HepG2 (cell line): ENCODE data around the gene DIP2C.

ENCODE experiments used
- ARID2 ChIP-seq: sonication (generic); formaldehyde crosslinking; IDR thresholded peaks from 2 replicates; pipeline ENCODE4 v1.8.1; 2022; ENCODE audit warnings: mild to moderate bottlenecking, missing genetic modification reagents, borderline replicate concordance
- CAMTA2 ChIP-seq: sonication (generic); formaldehyde crosslinking; IDR thresholded peaks from 2 replicates; pipeline ENCODE4 v1.4.0; 2020; ENCODE audit warnings: mild to moderate bottlenecking, missing genetic modification reagents, borderline replicate concordance
- HCFC1 ChIP-seq: fragments of 150-350 bp; IDR thresholded peaks from 2 replicates; pipeline ENCODE4 v1.6.1; 2014; ENCODE audit warnings: low read depth, low read length
- JUN ChIP-seq: sonication (generic); formaldehyde crosslinking; IDR thresholded peaks from 2 replicates; pipeline ENCODE4 v1.4.0; 2020; ENCODE audit warnings: mild to moderate bottlenecking, missing genetic modification reagents
- SALL2 ChIP-seq: sonication (generic); formaldehyde crosslinking; IDR thresholded peaks from 2 replicates; pipeline ENCODE4 v1.8.1; 2023; ENCODE audit warnings: mild to moderate bottlenecking, missing genetic modification reagents, inconsistent platforms
- TOE1 ChIP-seq: sonication (generic); formaldehyde crosslinking; IDR thresholded peaks from 2 replicates; pipeline ENCODE4 v1.4.0; 2020; ENCODE audit warnings: mild to moderate bottlenecking, missing genetic modification reagents
- ZNF563 ChIP-seq: sonication (generic); formaldehyde crosslinking; IDR thresholded peaks from 2 replicates; pipeline ENCODE4 v1.8.0; 2022; ENCODE audit warnings: mild to moderate bottlenecking, moderate library complexity, missing genetic modification reagents
- TF ChIP-seq, protein P1 (sequence below): sonication (generic); formaldehyde crosslinking; IDR thresholded peaks from 2 replicates; pipeline ENCODE4 v1.4.0; 2020; ENCODE audit warnings: missing genetic modification reagents, borderline replicate concordance
- TF ChIP-seq, protein P2 (sequence below): sonication (generic); formaldehyde crosslinking; IDR thresholded peaks from 2 replicates; pipeline ENCODE4 v1.5.0; 2020; ENCODE audit warnings: mild to moderate bottlenecking, missing genetic modification reagents, moderate library complexity
- TF ChIP-seq, protein P3 (sequence below): IDR thresholded peaks from 2 replicates; pipeline ENCODE4 v1.6.1; 2016; ENCODE audit warnings: low read depth, borderline replicate concordance
- TF ChIP-seq, protein P4 (sequence below): sonication (generic); formaldehyde crosslinking; IDR thresholded peaks from 2 replicates; pipeline ENCODE4 v1.5.1; 2020; ENCODE audit warnings: mild to moderate bottlenecking, missing genetic modification reagents, moderate library complexity
- TF ChIP-seq, protein P5 (sequence below): IDR thresholded peaks from 2 replicates; pipeline ENCODE4 v1.6.1; 2016; ENCODE audit warnings: control low read depth

DNA sequence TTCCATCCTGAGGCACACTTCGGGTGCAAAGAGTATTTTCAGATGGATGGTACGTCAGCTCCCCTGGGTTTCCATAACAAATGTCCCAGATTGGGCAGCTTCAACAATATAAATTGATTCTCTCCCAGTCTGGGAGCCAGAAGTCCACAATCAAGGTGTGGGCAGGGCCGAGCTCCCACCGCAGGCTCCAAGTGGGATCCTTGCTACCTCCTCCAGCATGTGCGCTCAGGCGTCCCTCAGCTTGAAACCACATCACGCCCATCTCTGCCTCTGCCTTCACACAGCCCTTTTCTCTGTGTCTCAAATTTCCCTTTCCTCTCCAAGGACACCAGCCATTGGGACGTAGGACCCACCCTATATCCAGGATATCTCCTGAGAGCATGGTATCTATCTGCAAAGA is 153.5 kb downstream of the DIP2C start:
- TF ChIP-seq, protein P1, sequence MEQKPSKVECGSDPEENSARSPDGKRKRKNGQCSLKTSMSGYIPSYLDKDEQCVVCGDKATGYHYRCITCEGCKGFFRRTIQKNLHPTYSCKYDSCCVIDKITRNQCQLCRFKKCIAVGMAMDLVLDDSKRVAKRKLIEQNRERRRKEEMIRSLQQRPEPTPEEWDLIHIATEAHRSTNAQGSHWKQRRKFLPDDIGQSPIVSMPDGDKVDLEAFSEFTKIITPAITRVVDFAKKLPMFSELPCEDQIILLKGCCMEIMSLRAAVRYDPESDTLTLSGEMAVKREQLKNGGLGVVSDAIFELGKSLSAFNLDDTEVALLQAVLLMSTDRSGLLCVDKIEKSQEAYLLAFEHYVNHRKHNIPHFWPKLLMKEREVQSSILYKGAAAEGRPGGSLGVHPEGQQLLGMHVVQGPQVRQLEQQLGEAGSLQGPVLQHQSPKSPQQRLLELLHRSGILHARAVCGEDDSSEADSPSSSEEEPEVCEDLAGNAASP (CRISPR knock-in tag): no peak
- TF ChIP-seq, protein P2, sequence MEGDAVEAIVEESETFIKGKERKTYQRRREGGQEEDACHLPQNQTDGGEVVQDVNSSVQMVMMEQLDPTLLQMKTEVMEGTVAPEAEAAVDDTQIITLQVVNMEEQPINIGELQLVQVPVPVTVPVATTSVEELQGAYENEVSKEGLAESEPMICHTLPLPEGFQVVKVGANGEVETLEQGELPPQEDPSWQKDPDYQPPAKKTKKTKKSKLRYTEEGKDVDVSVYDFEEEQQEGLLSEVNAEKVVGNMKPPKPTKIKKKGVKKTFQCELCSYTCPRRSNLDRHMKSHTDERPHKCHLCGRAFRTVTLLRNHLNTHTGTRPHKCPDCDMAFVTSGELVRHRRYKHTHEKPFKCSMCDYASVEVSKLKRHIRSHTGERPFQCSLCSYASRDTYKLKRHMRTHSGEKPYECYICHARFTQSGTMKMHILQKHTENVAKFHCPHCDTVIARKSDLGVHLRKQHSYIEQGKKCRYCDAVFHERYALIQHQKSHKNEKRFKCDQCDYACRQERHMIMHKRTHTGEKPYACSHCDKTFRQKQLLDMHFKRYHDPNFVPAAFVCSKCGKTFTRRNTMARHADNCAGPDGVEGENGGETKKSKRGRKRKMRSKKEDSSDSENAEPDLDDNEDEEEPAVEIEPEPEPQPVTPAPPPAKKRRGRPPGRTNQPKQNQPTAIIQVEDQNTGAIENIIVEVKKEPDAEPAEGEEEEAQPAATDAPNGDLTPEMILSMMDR (CRISPR knock-in tag): no peak
- TF ChIP-seq, protein P3, sequence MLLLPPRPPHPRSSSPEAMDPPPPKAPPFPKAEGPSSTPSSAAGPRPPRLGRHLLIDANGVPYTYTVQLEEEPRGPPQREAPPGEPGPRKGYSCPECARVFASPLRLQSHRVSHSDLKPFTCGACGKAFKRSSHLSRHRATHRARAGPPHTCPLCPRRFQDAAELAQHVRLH (CRISPR knock-in tag): no peak
- TF ChIP-seq, protein P4, sequence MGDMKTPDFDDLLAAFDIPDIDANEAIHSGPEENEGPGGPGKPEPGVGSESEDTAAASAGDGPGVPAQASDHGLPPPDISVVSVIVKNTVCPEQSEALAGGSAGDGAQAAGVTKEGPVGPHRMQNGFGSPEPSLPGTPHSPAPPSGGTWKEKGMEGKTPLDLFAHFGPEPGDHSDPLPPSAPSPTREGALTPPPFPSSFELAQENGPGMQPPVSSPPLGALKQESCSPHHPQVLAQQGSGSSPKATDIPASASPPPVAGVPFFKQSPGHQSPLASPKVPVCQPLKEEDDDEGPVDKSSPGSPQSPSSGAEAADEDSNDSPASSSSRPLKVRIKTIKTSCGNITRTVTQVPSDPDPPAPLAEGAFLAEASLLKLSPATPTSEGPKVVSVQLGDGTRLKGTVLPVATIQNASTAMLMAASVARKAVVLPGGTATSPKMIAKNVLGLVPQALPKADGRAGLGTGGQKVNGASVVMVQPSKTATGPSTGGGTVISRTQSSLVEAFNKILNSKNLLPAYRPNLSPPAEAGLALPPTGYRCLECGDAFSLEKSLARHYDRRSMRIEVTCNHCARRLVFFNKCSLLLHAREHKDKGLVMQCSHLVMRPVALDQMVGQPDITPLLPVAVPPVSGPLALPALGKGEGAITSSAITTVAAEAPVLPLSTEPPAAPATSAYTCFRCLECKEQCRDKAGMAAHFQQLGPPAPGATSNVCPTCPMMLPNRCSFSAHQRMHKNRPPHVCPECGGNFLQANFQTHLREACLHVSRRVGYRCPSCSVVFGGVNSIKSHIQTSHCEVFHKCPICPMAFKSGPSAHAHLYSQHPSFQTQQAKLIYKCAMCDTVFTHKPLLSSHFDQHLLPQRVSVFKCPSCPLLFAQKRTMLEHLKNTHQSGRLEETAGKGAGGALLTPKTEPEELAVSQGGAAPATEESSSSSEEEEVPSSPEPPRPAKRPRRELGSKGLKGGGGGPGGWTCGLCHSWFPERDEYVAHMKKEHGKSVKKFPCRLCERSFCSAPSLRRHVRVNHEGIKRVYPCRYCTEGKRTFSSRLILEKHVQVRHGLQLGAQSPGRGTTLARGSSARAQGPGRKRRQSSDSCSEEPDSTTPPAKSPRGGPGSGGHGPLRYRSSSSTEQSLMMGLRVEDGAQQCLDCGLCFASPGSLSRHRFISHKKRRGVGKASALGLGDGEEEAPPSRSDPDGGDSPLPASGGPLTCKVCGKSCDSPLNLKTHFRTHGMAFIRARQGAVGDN (CRISPR knock-in tag): no peak
- TF ChIP-seq TOE1: no peak
- no peak for TF ChIP-seq ARID2 (CRISPR knock-in tag)
- TF ChIP-seq, protein P5, sequence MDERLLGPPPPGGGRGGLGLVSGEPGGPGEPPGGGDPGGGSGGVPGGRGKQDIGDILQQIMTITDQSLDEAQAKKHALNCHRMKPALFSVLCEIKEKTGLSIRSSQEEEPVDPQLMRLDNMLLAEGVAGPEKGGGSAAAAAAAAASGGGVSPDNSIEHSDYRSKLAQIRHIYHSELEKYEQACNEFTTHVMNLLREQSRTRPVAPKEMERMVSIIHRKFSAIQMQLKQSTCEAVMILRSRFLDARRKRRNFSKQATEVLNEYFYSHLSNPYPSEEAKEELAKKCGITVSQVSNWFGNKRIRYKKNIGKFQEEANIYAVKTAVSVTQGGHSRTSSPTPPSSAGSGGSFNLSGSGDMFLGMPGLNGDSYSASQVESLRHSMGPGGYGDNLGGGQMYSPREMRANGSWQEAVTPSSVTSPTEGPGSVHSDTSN (CRISPR knock-in tag): no peak
- no peak for TF ChIP-seq HCFC1
- no peak for TF ChIP-seq ZNF563 (CRISPR knock-in tag)
- TF ChIP-seq JUN (CRISPR knock-in tag): no peak
- no peak for TF ChIP-seq CAMTA2 (CRISPR knock-in tag)
- no peak for TF ChIP-seq SALL2 (CRISPR knock-in tag)
